HG03060 (cell line): ENCODE results near the gene ACCS.

Experiments used
- ATAC-seq: cut with Tn5 transposase; IDR thresholded peaks from one replicate; pipeline ENCODE4 v1.9.1; 2021; ENCODE audit warnings: low read depth, moderate number of reproducible peaks; ENCODE audit not compliant: unreplicated experiment

Gene ACCS, protein sequence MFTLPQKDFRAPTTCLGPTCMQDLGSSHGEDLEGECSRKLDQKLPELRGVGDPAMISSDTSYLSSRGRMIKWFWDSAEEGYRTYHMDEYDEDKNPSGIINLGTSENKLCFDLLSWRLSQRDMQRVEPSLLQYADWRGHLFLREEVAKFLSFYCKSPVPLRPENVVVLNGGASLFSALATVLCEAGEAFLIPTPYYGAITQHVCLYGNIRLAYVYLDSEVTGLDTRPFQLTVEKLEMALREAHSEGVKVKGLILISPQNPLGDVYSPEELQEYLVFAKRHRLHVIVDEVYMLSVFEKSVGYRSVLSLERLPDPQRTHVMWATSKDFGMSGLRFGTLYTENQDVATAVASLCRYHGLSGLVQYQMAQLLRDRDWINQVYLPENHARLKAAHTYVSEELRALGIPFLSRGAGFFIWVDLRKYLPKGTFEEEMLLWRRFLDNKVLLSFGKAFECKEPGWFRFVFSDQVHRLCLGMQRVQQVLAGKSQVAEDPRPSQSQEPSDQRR

DNA sequence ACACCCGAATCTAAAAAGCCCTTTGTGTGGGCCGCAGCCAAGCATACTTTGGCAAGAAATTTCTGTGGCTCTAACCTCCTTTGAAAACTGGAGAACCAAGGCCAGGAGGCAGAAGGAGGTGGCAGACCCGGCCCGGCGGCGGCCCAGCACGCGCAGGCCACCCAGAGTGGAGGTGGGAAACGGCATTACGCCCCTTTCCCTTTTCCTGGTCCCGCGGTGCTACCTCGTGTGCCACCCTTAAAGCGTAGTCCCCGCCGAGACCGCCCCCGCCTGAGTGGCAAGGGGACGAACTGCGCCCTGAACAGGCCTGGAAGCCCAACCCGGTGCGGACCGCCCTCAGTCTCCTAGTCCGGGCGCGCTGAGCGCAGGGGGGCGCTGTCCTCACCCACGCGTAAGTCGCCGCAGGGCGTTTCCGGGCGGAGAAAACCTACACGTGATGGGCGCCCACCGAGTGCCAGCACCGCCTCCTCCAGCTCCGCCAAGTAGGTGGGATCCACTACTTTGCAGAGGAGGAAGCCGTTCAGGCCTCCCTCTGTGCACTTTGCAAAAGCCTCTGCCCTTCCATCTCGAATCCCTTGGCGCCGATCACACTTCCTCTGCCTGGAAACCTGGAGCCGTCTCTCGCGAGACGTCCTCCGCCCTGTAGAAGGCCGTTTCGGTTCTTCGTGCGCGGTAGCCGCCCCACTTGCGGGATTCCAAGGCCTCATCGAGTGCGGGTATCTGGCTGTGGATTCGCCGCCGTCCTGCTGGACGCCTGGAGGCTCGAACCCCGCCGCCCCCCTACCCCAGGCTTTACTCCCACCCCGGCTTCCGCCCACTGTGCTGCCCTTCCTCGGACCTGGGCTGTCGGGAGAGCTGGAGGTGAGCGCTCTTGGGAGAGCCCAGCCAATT is at the start of gene ACCS:
Gene ACCS (plus strand): TSS at position 430 of the 891 bp plus-strand sequence. CDS start 1,358 bp downstream, outside the sequence.
- peak; percentile 91 for ATAC-seq

DNA sequence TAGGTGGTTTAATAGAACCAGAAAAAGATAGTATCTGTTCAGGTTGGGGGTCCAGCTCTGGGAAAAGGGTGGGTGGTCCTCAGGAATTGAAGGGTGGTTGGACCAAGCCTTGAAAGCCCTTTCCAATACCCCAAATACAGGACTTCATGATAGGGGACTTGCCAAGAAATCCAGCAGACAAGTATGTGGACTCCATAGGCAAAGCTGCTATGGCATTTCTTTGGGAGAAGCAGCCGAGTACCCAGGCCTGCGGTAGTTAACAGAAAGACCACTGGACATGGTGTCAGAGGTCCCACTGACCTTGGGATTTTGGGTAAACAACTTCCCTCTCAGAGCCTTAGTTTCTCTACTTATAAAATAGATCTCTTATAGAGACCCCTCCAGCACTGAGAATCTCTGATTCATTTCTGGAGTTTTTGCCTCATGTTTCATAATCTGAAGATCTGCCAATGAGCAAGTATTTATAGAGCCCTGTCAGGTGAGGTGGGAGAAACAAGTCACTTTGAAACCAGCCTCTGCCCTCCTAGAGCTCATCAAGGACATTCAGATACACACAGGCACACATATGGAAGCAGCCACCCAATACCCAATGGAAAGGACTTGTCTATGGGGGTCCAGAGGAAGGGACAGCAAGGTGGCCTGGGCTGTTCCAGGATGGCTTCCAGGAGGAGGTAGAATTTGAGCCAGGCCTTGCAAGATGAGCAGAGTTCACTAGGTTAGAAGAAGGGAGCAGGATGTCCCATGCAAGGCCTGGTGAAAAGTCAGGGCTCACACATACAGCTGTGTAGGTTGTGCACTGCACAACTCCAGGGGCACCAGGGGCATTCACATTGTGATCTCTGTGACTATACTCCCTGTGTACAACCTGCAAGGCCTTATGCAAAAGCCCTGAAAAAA is 49.3 kb upstream of the ACCS start:
- ATAC-seq: no peak

DNA sequence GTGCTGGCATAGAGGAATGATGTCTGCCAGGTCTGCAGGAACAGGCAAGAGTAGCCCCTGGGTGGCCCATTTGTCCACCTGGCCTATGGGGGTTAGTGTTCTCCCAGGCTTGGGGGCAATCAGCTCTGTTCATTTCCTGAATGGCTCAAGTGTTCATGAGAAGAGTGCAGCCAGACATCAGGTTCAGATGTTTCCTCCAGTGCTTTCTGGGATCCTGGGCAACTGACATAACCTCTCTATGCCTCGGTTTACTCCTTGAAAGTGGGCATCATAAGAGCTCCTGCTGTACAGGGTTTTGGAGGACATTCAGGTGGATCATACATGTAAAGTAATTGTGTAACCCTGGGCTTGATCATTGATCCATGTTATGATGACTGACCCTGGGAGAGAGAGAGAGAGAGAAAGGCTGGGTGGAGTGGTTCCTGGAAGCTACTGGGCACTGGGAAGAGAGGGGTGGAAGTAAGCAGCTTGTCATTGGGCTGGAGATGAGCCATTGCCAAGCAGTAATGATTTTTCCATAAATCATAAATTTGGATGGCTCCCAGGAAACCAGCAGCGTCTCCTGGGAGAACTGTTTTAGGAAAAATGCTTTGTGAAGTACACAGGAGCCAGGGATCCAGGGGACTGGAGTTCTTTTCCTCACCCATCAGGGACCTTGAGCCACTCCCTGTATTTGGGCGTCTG is 48.5 kb upstream of the ACCS start:
- ATAC-seq: no peak

DNA sequence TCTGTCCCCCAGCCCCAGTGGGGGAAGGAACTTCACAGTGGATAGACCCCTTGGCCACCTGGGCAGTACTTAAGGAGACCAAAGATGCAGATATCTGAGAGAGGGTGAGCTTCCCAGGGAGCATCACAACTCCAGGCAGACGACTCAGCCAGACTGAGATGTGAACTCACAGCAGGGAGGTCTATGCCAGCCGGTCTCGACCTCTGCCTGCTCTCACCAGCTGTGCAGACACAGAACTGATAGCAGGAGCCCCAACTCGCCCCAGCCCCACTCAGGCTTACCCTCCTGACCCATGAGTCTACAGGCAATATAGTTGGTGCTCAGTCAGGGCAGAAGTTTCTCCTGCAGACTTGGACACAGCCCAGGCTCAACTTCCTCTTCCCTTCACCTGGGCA is 47.9 kb upstream of the ACCS start:
- ATAC-seq: no peak

DNA sequence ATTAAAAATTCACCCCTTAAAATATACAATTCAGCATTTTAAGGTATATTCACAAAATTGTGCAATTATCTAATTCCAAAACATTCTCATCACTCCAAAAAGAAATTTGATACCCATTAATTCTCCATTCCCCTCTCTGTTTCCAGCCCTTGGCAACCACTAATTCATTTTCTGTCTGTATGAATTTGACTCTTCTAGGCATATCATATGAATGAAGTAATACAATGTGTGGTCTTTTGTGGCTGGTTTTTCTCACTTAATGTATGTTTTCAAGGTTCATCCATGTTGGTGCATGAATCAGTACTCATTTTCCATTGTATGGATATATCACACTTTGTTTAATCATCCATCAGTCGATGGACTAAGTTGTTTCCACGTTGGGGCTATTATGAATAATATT is 47.2 kb upstream of the ACCS start:
- no peak for ATAC-seq

DNA sequence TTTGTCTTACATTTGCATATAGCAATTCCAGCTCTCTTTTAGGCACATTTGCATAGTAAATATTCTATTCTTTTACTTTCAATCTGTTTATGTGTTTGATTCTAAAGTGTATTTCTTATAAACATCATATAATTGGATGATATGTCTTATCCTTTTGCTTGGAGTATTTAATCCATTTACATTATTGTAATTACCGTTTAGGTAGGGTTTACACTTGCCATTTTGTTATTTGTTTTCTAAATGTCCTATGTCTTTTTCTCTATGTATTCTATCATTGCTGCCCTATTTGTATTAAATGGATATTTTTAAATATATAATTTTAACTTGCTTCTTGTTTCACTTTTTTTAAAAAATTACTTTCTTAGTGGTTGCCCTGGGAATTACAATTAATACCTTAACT is 41.1 kb upstream of the ACCS start:
- ATAC-seq: no peak

DNA sequence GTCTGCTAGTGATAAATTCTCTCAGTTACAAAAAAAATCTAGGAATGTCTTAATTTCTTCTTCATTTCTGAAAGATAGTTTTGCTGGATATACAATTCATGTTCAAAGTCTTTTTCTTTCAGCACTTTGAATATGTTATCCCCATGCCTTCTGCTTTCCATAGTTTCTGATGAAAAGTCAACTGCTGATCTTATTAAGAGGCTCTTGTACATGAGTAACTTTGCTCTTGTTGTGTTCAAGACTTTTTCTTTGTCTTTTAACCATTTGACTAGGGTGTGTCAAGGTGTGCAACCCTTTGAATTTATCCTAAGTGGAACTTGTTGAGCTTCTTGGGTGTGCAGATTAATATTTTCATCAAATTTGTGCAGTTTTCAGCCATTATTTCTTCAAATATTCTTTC is 40.3 kb upstream of the ACCS start:
- ATAC-seq: no peak

DNA sequence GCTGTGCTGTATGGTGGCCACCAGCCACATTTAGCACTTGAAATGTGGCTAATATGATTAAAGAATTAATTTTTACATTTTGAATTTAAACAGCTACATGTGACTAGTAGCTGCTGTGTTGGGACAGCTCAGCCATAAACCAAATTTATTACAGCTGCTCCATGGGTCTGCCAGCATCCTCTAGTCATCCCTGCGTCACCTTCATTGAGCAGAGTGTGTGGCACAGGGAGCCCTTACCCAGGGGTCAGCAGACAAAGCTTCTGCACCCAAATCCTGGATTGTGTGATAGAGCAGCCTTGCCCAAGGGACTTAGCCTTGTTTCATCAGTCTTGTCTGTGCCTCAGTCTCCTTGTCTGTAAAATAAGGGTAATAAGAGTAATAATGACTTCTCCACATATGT is 37.7 kb upstream of the ACCS start:
- no peak for ATAC-seq

DNA sequence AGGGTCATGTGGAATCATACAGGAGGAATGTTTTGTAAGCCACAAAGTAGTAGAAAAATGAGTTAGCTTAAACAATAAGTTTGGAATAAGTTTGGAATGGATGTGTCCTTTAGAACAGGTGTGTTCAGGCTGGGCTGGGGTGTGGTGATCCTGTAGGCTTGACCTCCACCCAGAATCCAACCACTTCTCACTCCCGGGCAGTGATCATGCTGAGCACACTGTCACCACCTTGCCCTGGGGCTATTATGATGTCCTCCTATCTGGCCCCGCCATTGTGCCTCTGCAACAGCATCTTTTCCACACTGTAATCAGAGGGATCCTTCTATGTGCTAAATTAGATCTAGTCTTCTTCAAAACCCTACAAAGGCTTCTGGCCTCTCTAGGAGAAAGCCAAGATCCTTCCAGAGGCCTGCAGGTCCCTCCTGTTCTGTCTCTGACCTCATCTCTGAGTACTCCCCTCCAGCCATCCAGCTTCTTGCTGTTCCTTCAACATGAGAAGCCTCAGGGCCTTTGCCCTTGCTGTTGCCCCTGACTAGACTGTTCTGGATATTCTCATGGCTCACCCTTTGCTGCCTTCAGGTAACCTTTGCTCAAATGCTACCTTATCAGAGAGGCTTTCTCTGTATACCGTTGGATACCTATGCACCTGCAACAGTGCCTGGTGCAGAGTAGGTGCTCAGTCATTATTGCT is 37.1 kb upstream of the ACCS start:
- ATAC-seq: no peak

DNA sequence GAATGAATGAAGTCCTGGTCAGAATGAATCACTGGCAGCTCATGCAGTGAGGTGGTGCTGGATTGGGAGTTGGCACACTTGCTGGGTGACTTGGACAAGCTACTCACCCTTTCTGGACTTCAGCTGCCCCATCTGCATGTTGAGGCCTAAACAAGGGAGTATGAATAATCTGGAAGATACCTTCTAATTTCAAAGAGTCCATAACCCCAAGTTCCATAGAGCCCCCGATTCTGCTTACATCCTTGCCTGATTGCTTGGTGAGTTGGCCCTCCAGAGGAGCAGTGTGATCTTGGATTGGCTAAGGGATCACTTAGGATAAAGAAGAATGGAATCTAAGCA is 36.6 kb upstream of the ACCS start:
- no peak for ATAC-seq

DNA sequence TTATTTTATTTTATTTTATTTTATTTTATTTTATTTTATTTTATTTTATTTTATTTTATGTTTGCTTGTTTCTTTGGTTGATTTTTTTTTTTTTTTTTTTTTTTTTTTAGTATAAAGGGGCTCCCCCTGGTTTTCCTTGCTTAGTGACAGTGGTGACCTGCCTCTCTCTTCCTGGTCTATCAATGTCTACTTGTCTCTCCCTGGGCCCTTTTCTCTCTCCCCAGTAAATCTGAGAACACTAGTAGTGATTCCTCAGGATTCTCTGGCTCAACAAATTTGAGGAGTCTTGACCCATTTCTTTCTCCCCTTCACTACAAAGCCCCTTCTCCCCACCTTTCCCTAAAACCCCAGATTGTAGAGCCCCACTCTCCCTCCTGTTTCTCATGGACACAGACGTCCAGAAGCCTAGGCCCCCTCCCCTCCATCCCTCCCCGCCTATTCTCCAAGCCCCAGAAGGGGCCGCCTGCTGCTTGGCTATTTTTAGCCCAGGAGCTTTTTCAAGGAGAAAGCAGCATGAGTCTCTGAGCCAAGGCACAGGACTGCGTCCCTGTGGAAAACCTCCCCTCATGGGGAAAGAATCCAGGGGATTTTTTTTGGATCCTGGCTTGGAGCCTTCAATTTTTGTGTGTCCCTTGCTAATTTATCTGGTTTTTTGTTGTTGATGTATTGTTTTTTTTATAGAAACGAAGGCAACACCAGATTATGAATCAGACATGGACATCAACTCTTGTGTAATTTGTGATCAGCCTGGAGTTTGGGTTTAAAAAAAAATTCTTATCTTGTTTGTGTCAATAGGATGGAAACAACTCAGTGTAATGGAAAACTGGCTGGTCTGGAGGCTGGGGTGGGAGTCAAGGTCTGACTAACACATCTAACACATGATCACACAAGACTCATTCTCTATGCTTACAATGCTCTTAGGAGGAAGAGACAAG is 35.8 kb upstream of the ACCS start:
- no peak for ATAC-seq

DNA sequence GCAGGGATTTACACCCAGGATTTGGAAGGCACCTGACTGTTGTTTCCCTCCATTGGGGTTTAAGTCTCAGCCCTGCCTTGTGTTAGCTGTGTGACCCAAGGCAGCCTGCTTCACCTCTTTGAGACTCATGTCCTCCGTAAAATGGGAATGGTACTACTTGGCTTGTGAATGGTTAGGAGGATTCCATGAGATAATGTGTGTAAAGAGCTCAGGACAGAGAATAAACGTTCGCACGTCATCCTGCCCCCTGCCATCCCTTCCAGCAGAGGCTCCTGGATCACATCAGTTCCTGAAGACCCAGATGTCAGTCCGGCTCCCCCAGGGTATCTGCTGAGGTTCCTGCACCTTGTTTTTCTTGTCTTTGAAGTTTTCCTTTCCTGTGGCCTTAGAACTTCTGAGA is 35.1 kb upstream of the ACCS start:
- ATAC-seq: no peak

DNA sequence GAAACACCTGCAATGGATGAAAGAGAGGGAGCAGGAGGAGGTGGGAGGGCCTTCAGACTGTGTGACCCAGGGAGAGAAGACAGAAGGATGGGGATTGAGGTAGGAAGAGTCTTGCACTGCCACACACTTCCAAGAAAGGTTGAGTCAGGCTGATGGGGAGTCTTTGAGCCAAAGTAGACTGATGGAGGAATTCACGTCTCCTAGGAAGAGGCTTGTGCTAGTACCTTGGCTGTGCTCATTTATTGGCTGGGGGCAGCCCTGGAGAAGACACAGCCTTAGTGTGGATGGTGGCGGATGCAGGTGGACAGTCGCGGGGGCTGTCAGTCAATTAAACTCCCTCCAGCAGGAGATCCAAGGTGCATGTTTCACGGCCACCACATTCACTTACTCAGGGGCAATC is 34.5 kb upstream of the ACCS start:
- no peak for ATAC-seq

DNA sequence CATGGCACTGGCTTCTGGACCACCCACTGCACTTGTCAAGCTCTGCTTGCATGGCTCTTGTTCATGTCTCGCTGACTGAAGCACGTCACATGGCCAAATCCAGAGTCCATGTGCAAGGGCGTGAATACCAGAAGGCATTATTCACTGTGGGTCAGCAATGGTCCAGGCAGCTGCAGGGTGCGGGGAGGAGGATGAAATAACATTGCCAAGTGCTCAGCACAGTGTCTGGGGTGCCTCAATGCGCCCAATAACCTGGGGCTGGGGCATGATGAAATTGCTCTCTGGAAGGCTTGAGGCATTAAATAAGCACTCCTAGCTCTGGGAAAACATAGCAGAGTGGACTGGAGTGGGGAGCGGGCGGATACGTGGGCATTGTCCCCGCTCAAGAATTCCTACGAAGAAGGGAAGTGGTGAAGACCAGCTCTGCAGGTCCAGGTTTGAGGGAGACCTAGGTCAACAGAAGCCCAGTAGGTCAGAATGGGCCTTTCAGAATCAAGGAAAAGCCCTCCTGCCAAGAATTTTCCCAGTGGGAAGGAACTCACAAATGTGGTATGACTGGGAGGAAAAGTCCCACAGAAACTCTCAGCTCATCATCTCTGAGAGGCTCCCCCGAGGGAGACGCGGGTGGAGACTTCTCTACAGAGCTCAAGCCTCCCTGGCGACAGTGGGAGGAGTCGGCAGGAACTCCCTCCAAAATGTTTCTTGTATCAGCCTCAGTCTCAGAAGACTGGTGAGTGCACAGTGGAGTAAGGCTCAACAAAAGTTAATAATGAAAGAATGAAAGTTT is 33.6 kb upstream of the ACCS start:
- ATAC-seq: no peak

DNA sequence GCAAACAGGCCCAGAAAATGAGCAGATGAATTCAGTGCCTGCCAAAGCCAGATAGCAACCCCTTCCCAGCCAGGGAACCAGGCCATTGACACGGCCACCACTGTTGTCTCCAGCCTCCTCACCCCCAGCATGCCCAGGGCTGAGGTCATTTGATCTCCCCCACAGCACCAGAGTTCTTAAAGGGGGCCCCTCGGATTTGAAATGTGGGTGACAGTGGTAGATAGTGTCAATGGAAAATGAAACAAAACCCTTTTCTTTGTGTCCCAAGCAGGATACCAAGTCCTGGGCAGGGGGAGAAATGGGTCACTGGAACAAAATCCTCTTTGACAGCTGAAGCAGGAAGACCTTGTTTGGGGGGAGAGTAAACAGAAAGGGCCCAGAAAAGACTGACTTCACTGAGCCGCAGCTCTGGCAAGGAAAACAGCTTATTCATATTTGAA is 32.6 kb upstream of the ACCS start:
- ATAC-seq: no peak

DNA sequence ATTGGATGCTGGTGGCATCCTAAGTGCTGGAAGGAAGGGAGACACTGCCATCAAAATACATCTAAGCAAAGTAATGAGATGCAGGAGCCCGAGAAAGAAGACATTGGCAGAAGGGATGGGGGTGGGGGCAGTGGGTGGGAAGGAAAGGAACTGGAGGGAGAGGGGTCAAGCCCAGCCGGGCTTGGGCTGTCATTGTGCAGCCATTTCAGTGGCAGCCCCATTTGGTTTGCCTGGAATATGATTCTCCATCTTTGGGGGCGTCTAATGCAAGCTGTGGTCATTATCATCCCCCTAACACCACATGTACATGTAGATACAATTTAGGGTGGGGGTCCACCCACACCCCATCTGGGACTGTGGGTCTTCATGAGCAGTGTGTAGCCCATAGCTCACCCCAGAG is 32.2 kb upstream of the ACCS start:
- ATAC-seq: no peak

DNA sequence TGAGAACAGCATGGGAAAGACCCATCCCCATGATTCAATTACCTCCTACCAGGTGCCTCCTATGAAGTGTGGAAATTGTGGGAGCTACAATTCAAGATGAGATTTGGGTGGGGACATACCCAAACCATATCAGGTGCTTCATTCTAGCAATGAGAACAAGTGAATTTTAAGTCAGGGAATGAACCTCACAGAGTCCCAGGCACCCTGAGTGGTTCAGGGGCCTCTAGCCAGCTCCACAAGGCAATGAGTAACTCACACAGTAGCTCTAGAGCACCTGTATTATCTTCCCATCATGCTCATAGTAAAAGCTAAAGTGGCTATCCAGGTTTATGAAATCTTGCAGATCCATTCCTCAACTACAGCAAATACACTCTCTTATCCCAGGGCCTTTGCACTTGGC is 31.4 kb upstream of the ACCS start:
- ATAC-seq: no peak
